ENCODE results near the gene NDUFB10. TPM values are rescaled to one million over a fixed set of nuclear protein-coding genes. Genes with fewer than 3 reads are reported as not detected.

Gene NDUFB10
- total RNA-seq, 2 experiments from 2014 or later = 40.7 to 41.1 TPM

DNA sequence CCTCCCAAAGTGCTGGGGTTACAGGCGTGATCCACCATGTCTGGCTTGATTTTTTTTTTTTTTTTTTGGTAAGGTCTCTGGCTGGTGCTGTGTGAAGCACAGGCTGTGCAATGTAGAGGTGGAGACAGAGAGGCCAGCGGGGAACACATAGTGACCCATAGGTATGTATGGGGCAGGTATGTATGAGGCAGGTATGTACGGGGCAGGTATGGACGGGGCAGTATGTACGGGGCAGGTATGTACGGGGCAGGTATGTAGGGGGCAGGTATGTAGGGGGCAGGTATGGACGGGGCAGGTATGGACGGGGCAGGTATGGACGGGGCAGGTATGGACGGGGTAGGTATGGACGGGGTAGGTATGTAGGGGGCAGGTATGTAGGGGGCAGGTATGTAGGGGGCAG, 9.8 kb upstream of the NDUFB10 start:
- Histone ChIP-seq H3K4me3 (ENCODE audit: low read length) (no peak overlapping the region), H3K9me3 (ENCODE audit: control insufficient read depth in 1 of 2, insufficient read depth in 1 of 2, low read length in 2 of 2) (no peaks in the 10 kb centered on the region), H3K36me3 (ENCODE audit: insufficient read depth, low read length) (no peaks in the 10 kb centered on the region), H3K4me1 (ENCODE audit: insufficient read depth, low read length) (no peaks in the 10 kb centered on the region), H3K27ac (ENCODE audit: low read depth in 1 of 2, low read length in 2 of 2) (no peak overlapping the region), H3K27me3 (ENCODE audit: control insufficient read depth in 1 of 2, insufficient read depth in 2 of 2, low read length in 2 of 2) (no peaks in the 10 kb centered on the region)
- CTCF ChIA-PET = no interaction called here
- no peaks in the 10 kb centered on the region for H3K27me3 Mint-ChIP-seq
- H3K4me1 Mint-ChIP-seq (ENCODE audit: low read depth) = peaks cover 2% of the 10 kb centered on the region
- H3K36me3 Mint-ChIP-seq (ENCODE audit: low read depth) = no peaks in the 10 kb centered on the region
- H3K9me3 Mint-ChIP-seq = no peaks in the 10 kb centered on the region
- no peak overlapping the region for H3K27ac Mint-ChIP-seq
- POLR2A ChIA-PET = no interaction called here
- DNase-seq = no peak
- TF ChIP-seq, protein P1, sequence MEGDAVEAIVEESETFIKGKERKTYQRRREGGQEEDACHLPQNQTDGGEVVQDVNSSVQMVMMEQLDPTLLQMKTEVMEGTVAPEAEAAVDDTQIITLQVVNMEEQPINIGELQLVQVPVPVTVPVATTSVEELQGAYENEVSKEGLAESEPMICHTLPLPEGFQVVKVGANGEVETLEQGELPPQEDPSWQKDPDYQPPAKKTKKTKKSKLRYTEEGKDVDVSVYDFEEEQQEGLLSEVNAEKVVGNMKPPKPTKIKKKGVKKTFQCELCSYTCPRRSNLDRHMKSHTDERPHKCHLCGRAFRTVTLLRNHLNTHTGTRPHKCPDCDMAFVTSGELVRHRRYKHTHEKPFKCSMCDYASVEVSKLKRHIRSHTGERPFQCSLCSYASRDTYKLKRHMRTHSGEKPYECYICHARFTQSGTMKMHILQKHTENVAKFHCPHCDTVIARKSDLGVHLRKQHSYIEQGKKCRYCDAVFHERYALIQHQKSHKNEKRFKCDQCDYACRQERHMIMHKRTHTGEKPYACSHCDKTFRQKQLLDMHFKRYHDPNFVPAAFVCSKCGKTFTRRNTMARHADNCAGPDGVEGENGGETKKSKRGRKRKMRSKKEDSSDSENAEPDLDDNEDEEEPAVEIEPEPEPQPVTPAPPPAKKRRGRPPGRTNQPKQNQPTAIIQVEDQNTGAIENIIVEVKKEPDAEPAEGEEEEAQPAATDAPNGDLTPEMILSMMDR (IDR thresholded peaks at IDR 0.05) = no peak
- no peak overlapping the region for H3K4me3 Mint-ChIP-seq
- intact Hi-C loops (cut with DNase I, micrococcal nuclease) = no loop called here
- no peak for ATAC-seq (ENCODE audit: poor library complexity)

DNA sequence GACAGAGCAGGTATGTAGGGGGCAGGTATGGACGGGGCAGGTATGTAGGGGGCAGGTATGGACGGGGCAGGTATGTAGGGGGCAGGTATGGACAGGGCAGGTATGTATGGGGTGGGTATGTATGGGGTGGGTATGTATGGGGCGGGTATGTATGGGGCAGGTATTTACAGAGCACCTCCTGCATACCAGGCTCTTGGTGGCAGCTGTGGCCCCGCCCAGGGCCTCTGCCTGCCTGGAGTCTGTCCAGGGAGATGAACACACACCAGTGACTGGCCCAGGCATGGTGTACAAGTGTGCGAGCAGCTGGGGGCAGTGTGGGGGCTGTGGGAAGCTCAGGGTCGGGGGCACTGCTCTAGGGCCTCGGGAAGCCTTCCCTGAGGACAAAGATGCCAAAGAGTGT, 9.3 kb upstream of the NDUFB10 start:
- intact Hi-C loops (cut with DNase I, micrococcal nuclease) = no loop called here
- POLR2A ChIA-PET = interaction anchor here (2.0 kb wide), 1 partner anchor 15 kb away, joined by 7 read pairs; the partner anchor contains the start of gene RPS2
- Histone ChIP-seq H3K36me3 (ENCODE audit: insufficient read depth, low read length) (no peaks in the 10 kb centered on the region), H3K27ac (ENCODE audit: low read depth in 1 of 2, low read length in 2 of 2) (no peak overlapping the region), H3K9me3 (ENCODE audit: control insufficient read depth in 1 of 2, insufficient read depth in 1 of 2, low read length in 2 of 2) (no peaks in the 10 kb centered on the region), H3K4me1 (ENCODE audit: insufficient read depth, low read length) (no peaks in the 10 kb centered on the region), H3K27me3 (ENCODE audit: control insufficient read depth in 1 of 2, insufficient read depth in 2 of 2, low read length in 2 of 2) (no peaks in the 10 kb centered on the region), H3K4me3 (ENCODE audit: low read length) (no peak overlapping the region)
- Mint-ChIP-seq H3K4me3 (no peak overlapping the region), H3K27ac (no peak overlapping the region), H3K27me3 (no peaks in the 10 kb centered on the region), H3K4me1 (ENCODE audit: low read depth) (no peaks in the 10 kb centered on the region), H3K9me3 (no peaks in the 10 kb centered on the region), H3K36me3 (ENCODE audit: low read depth) (no peaks in the 10 kb centered on the region)
- ATAC-seq (ENCODE audit: poor library complexity) (no peak), DNase-seq (no peak)
- CTCF ChIA-PET = no interaction called here
- TF ChIP-seq, protein P1 (IDR thresholded peaks at IDR 0.05) = no peak

DNA sequence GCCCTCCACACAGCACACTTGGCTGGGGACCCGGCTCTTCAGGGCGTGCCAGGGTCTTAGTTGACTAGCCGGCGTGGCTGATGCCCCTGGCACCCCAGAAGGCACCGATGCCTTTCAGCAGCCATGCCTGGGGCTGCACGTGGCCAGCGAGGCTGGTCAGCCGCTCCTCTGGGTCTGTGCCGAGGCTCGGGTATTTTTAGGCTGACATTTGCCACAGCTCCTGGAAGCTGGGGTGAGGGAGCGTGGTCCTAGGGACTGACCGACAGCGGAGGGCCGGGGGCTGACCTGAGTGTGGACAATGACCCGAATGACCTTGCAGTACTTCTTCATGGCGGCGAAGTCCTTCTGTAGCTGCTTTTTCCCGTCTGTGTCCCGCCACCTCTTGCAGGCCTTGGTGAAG, 8.8 kb upstream of the NDUFB10 start:
- Histone ChIP-seq H3K36me3 (ENCODE audit: insufficient read depth, low read length) (no peaks in the 10 kb centered on the region), H3K9me3 (ENCODE audit: control insufficient read depth in 1 of 2, insufficient read depth in 1 of 2, low read length in 2 of 2) (no peaks in the 10 kb centered on the region), H3K4me1 (ENCODE audit: insufficient read depth, low read length) (no peaks in the 10 kb centered on the region), H3K27ac (ENCODE audit: low read depth in 1 of 2, low read length in 2 of 2) (no peak overlapping the region), H3K4me3 (ENCODE audit: low read length) (no peak overlapping the region), H3K27me3 (ENCODE audit: control insufficient read depth in 1 of 2, insufficient read depth in 2 of 2, low read length in 2 of 2) (no peaks in the 10 kb centered on the region)
- Mint-ChIP-seq H3K4me1 (ENCODE audit: low read depth) (no peaks in the 10 kb centered on the region), H3K4me3 (no peak overlapping the region), H3K27ac (no peak overlapping the region), H3K27me3 (no peaks in the 10 kb centered on the region), H3K9me3 (no peaks in the 10 kb centered on the region), H3K36me3 (ENCODE audit: low read depth) (no peaks in the 10 kb centered on the region)
- intact Hi-C loops (cut with DNase I, micrococcal nuclease) = no loop called here
- TF ChIP-seq, protein P1 (IDR thresholded peaks at IDR 0.05) = no peak
- DNase-seq (no peak), ATAC-seq (ENCODE audit: poor library complexity) (no peak)
- ChIA-PET CTCF (no interaction called here), POLR2A (interaction anchor here (2.0 kb wide), 1 partner anchor 14 kb away, joined by 7 read pairs; the partner anchor contains the start of gene RPS2)

Measured in CD4-positive, alpha-beta T cell (primary cell).